SK-MEL-5 (cell line): ENCODE results near the gene TRPM6. TPM values are rescaled to one million over a fixed set of nuclear protein-coding genes. Genes with fewer than 3 reads are reported as not detected.

Experiments
- DNase-seq: peaks from one replicate; pipeline ENCODE4 v3.0.0-alpha.2; 2016; ENCODE audit warnings: low read depth, low spot score
- in situ Hi-C: cut with HindIII; loops from 2 replicates; pipeline ENCODE4 v1.10.0; 2016; ENCODE audit warnings: low sequenced_read_pairs, high pct_unique_total_duplicates, low pct_unique_long_range_greater_than_20kb
- total RNA-seq: library from RNA; depleted of rRNA; stranded (reverse); fragments of >200 nt; shearing (Covaris generic); gene quantifications from 2 replicates; pipeline ENCODE4 v1.2.3, GENCODE V29; 2014

TRPM6 gene
- total RNA-seq, 1 experiment from 2014 or later: 0.16 TPM

DNA sequence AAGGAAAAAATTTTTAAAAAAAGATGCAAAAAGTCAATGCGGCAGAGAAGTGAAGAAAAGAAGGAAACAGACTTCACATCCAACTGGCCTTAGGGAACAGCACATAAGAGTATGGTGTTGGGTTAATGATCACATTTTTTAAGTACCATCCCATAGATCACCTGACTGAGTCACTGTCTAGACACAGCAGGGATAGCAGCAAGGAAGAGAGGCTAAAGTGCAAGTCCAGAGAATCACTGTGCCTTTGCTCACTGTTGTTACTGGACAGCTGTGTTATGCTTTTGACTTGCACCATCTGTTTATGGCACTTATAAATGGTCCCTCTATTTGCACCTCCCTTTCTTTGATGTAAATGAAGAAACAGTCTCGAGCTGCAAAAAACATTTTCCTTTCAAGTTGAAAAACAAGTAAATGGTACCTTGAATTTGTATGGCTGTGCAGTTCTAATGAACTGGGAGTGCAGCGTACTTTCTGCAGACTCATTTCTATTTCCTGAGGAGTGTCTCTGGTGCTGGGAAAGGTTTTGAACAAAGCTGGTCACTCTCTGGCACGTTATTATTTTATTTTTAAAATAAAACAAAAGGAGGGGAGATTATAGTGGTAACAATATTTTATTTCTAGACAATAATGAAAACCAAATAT, 84.2 kb downstream of the TRPM6 start:
- in situ Hi-C loops: no loop called here
- DNase-seq: no peak

DNA sequence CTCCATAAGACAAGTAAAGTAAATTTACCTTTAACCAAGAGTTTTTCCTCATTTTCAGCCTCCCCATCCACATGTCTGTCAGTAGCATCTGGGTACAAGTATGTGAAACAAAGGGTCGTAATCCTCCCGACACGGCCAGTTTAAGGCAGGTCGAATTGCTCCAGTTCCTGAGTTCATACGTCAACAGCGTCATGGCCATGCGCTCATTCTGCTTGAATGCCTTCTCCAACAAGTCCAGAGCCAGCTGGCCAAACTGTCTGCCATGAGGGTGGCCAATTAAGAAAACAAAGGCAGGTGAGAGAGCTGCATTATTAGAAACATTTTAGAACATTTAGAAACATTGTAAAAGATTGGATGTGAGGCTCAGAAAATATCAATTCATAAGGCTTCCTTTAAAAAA, 87.5 kb downstream of the TRPM6 start:
- in situ Hi-C loops: no loop called here

DNA sequence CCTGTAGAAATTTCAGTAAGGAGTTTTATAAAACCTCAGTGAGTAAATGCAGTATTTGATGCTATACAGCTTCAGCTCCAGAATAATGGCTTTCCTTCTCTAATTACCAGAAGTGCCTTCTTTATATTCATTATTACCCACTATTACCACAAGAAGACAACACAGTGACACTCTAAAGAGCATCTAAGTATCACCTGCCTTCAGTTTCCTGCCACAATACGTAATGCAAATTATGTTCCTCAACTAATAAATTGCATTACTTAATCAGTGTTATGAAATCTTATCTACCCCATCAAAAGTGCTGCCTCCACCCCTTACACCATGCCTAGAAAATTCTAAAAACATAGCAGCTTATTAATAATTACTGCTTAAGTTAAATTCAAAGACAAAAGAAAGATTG, 91.9 kb downstream of the TRPM6 start:
- DNase-seq: no peak
- in situ Hi-C loops: no loop called here

More for the DNA sequence above, 87.5 kb downstream of the TRPM6 start:
- no peak for DNase-seq

DNA sequence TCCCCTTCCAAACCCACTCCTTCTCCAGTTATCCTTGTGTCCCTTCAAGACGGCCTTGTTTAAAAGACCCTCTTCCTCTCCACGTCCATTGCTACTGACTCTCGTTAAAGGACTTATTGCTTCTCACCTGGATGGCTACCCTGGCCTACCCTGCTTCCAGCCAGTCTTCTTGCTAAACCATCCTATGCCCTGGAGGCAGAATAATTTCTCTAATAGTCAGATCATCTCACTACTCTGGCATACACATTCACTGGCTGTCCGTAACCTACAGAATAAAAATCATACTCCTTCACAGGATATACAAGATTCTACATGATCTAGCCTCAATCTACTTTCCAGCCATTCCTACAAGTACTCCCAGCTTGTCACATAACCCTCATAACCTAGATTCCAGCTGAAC, 92.6 kb downstream of the TRPM6 start:
- DNase-seq: no peak
- in situ Hi-C loops: no loop called here

DNA sequence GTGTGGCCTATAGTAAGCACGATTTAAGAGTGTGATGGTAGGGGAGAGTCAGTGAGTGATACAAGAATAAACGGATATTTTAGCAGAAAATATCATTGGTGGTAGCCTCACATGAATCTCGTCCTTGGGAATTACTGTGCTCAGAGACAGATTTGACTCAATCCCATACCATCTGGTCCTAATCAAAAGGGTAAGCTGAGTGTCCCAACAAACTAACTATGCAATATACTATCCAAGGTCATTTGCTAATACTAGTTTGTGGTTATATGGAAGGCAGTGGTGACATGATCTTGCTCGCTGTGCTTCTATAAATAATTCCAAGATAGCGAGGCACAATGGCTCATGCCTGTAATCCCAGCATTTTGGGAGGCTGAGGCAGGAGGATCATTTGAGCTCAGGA, 103.2 kb downstream of the TRPM6 start:
- DNase-seq: no peak
- in situ Hi-C loops: no loop called here

DNA sequence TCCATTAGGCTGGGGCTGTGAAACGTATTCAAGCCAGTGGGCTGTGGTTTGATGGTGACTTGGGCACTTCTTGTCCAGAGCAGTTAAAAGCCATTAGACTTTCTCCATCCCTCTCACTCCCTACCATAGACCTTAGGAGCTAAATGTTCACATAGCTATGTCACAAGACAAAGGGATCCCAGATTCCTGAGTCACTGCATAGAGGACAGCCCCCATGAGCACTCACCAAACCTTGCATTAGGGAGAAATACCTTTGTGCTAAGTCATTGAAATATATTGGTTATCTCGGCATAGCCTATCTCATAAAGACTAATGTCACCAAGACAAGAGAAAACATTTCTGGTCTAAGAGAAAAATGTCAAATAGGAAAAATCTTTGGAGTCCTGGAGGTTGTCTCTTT, 104.3 kb downstream of the TRPM6 start:
- in situ Hi-C loops: no loop called here
- no peak for DNase-seq

DNA sequence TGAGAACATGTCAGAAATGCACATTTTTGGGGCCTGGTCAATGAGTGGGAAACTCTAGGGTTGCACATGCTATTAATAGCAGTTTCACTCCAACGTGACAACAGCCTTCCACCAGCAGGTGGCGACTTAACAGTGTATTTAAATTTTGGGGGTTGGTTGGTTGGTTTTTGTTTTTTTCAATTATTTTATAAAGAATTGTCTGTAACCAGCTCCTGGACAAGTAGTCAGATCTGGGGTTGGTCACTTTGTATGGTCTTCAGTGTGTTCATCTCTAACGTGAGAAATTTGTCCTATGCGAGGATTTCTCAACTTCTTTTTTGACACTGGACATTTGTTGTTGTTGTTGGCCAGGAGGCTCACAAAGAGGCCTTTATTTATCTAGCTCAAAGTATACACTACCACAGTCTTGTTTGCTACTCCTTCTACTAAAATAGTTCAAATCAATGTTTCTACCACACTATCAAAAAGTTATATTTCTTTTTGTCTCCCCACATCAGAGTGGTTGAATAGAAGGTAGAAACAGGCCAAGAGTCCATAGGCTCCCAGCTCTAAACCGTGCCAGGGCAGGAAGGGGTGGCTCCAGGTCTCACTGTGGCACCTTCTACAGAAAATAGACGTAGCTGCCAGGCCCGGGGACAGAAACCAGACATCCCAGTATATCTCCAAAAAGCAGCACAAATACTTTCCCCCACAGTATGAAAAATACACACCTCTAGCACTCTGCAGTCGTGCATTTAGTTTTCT, 110.4 kb downstream of the TRPM6 start:
- DNase-seq: peak; percentile 73
- in situ Hi-C loops: no loop called here

DNA sequence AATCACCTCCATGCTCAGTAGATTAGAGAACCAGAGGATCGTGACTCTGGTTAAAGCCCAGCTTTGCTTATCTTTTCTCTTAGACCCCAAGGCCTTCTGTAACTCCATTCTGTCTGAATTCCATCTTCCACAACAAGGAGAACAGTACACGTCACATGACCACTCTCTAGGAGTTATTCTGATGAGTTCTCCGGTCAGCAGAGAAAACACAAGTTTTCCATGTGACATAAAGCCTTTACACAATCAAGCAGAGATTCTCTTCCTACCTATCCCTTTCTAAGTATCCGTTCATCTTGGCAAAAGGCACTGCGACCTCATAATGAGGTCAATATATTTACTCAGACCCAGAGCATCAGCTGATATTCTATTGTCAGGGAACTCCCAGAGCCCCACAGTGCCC, 112.3 kb downstream of the TRPM6 start:
- in situ Hi-C loops: no loop called here
- peak; percentile 59 for DNase-seq

DNA sequence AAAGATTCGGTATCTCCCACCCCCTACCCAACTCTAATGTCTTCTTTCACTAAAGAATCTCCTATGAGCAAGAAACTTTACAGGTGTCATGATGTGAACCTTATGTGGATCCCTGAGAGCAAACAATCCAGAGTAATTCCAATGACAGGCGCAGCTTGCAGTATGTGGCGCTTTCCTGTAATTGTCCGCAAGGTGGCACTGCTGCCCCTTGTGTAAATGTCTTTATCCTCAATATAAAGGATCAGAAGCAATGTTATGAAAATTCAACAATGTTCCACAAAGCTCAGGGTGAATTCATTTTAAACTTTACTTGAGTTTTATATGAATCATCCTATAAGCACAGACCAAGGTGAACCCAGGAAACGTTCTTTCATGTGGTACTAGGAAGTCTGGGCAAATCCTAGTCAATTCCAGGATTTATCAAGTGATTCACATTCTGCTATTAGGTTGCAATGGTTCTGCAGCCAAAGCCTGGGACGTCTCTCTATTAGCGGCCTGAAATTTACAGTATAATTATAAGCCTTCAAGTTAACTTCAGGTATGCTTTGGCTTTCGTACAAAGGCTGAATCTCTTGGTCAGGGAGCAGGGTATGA, 113.7 kb downstream of the TRPM6 start:
- DNase-seq: peak; percentile 80

DNA sequence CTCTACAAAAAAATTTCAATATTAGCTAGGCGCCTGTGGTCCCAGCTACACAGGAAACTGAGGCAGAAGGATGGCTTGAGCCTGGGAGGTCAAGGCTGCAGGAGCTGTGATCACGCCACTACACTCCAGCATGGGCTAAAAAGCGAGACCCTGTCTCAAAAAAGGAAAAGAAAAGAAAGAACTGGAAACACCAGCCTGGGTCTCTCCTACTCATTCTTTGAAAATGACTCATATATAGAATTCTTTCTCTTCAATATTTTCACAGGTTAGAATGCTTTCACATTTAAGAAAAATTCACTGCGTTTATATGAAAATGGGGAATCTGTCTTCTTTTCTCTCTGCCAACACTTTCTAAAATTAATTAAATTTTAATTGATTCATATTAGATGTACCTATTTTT, 115.6 kb downstream of the TRPM6 start:
- in situ Hi-C loops: no loop called here

More for the DNA sequence above, 113.7 kb downstream of the TRPM6 start:
- in situ Hi-C loops: no loop called here

DNA sequence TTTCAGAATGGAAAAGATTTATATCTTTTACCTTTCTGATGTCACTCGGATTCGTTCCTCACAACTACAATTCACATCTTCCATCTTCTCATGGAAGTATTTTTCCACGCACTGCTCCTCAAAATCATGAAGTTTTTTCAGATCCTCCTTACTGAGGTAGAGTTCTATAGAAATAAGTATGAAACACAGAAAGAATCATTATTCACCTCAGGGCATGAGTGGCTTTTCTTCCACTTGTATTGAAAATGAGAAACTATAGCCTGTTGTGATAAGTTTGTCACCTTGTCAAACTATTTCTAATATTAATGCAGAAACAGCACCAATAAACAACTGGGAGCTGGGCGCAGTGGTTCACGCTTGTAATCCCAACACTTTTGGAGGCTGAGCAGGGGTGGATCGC, 116.0 kb downstream of the TRPM6 start:
- in situ Hi-C loops: no loop called here
- DNase-seq: no peak

More for the DNA sequence above, 115.6 kb downstream of the TRPM6 start:
- no peak for DNase-seq

DNA sequence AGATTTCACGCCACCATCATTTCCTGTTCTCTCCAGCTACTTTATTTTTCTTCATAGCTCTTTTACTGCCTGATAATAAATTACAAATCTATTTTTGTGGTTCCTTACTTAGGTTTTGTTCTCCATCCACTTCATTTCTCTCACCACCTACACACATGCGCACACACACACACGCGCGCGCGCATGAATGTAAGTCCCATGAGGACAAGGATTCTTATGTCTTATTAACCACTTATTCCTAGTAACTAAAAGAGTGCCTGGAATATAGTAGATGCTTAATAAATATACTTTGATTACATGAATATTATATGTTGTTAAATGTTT, 116.5 kb downstream of the TRPM6 start:
- in situ Hi-C loops: no loop called here
- no peak for DNase-seq

DNA sequence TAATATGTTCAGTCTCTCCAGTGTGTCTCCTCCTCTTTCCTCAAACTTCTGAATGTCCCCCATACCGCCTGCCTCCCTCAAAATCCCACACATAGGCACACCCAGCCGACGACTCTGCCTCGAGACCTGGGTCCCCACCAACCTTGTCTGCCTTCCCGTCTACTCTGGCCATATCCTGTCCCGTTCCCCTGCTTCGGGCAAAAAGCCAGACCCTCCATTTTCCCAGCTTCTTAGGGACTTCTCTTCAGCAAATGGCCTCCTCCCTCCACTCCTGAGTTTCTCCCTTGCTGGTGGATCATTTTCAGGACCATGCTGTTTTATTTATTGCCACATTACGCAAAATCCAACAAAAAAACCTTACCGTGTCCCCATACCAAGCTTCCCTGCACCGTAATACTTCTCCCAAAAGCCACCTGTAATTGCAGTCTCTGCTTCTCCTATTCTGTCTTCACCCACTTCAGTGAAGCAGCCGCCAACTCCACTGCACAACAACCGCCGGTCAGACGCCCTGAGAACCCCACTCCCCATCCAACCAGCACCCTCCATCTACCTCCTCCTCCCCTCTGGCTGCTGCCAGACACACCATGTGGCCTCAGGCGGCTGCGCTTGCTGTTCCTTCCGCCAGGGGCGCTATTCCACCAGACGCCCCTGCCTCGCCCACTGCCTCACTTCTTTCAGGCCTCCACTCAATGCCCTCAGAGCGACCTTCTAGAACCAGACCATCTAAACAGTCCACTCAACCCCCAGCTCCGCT, 117.0 kb downstream of the TRPM6 start:
- peak; percentile 56 for DNase-seq
- in situ Hi-C loops: no loop called here

DNA sequence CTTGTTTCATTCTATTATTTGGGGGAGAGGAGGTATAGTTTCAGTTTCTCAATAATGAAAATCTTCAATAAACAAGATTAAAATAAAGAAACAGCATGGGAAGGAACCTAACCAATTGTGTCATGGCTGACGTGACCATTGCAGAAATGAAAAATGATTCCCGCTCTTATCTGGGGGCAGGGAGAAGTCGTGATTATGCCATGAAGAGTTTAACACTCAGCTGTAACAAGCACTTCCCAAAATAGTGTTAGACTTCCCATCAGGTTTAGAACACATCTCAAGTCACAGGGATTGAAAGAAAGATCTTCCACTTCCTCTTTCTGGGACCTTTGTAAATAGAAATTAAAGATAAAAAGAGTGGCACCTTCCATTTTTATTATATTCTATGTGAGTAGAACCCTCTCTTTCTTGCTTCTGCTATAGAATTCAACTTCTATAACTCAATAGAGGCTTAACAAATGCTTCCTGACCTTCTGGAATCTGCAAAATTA, 122.2 kb downstream of the TRPM6 start:
- in situ Hi-C loops: no loop called here
- DNase-seq: no peak

DNA sequence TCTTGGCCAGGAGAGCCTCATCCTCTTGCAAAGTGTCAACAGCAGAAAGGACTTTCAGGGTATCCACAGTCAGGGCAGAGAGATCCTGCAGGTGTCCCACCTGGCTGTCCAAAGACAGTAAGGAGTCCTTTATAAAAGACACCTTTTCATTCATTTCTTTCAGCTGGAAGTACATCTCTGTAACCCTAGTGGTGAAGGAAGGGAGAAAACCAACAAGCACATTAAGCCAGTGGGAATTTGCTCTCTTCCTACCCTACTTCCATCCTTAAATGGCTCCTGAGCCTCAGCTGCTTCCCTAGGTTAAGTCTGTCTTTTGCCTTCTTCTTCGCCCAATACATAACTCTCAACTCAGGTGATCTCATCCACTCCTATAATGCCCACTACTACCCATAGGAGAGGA, 124.8 kb downstream of the TRPM6 start:
- DNase-seq: peak; percentile 7
- in situ Hi-C loops: no loop called here

DNA sequence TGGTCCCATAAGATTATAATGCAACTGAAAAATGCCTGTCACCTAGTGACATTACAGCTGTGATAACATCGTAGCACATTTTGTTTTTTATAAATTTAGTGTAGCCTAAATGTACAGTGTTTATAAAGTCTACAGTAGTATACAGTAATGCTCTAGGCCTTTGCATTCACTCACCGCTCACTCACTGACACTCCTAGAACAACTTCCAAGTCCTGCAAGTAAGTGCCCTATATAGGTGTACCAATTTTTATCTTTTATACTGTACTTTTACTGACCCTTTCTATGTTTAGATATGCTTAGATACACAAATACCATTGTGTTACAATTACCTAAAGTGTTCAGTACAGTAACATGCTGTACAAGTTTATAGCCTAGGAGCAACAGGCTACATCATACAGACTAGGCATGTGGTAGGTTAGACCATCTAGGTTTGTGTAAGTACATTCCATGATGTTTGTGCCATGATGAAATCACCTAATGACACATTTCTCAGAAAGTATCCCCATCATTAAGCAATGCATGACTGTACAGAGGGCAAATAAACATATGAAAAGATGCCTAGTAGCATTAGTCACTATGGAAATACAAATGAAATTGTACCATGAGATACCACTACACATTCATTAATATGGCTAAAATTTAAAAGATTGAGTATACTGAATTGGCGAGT, 127.6 kb downstream of the TRPM6 start:
- DNase-seq: no peak
- in situ Hi-C loops: no loop called here

DNA sequence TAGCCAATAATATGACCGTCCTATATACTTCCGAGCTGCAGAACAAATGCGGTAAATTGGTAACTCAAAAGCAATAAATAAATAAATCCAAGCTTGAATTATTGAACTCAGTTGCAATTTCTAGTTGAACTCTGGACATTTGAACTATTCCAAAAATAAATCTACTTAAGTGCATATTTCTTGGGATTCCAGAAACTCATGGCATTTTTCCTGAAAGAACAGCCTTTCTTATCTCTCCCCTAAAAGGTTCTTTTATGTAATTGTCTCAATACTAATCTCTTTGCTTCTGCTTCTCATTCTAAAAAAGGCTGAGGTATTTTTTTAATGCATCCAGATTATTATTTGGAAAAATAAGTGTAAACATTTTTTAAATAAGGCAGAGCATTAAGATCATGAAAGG, 131.7 kb downstream of the TRPM6 start:
- no peak for DNase-seq
- in situ Hi-C loops: no loop called here

DNA sequence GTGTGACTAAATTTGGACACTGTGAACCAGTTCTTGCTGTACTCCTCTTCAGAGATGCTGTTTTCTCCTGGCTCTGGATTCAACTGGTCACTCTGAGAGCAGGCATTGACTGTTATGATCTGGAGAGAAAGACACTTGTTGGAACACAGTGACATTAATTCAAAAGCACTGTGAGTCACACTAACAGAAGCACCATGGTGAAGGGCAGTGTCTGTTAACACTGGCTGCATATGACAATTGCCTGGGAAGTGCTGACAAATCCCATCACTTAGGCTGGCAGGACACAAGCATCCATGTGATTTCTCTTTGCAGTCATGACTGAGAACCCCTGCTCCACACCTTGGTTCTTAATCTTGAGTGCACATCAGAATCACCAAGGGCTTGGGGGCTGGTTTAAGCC, 132.4 kb downstream of the TRPM6 start:
- no peak for DNase-seq
- in situ Hi-C loops: no loop called here
